Keratinocyte (primary cell): Measurements from ENCODE around the gene NAALADL2. TPM values are rescaled to one million over a fixed set of nuclear protein-coding genes. Genes with fewer than 3 reads are reported as not detected.
"Not testable (repeated sequence)": the region's sequence is repeated elsewhere in the genome, so short reads cannot be mapped to it uniquely, and the experiment has no call there.

Experiments used
- DNase-seq: peaks from one replicate; pipeline ENCODE4 v3.0.0-alpha.2; 2011; ENCODE audit warnings: low read depth, missing footprints, low spot score
- FAIRE-seq: peaks from 2 replicates; lab custom pipeline; 2011; peaks lifted over from hg19 to GRCh38; lab: Jason Lieb, UNC
- H2AFZ ChIP-seq: 2 replicates; pipeline ENCODE4 v1.6.0; 2012; ENCODE audit warnings: low read length, control low read depth, inconsistent platforms; ENCODE audit not compliant: control insufficient read depth
- H3K27ac ChIP-seq: 2 replicates; pipeline ENCODE4 v1.5.1; 2011; ENCODE audit warnings: low read length; ENCODE audit not compliant: control insufficient read depth, insufficient read depth
- H3K27me3 ChIP-seq: 3 replicates; pipeline ENCODE4 v1.6.0; 2011; ENCODE audit warnings: low read length; ENCODE audit not compliant: control insufficient read depth, insufficient read depth; ENCODE audit errors: extremely low read depth
- H3K36me3 ChIP-seq, 2 experiments: 2 replicates in 1 of 2; 3 replicates in 1 of 2; pipeline ENCODE4 v1.5.1; 2011; ENCODE audit warnings: low read length in 2 of 2, mild to moderate bottlenecking in 1 of 2; ENCODE audit not compliant: control insufficient read depth in 2 of 2, insufficient read depth in 2 of 2; ENCODE audit errors: extremely low read depth in 1 of 2
- H3K4me1 ChIP-seq: 3 replicates; pipeline ENCODE4 v1.5.1; 2011; ENCODE audit warnings: low read length; ENCODE audit not compliant: control insufficient read depth, insufficient read depth; ENCODE audit errors: extremely low read depth
- H3K4me2 ChIP-seq: 3 replicates; pipeline ENCODE4 v1.6.0; 2011; ENCODE audit warnings: low read depth, low read length; ENCODE audit not compliant: control insufficient read depth, insufficient read depth; ENCODE audit errors: extremely low read depth
- H3K4me3 ChIP-seq, 3 experiments: fragments of 200-600 bp in 1 of 3; sonication (generic) in 1 of 3; 2 replicates in 2 of 3; 3 replicates in 1 of 3; pipeline ENCODE4 v1.5.1; 2011 to 2016; ENCODE audit warnings: low read length in 3 of 3, mild to moderate bottlenecking in 3 of 3, control low read depth in 2 of 3, inconsistent platforms in 1 of 3, low read depth in 1 of 3, mixed read lengths in 1 of 3, mixed run types in 1 of 3, moderate library complexity in 1 of 3; ENCODE audit not compliant: control insufficient read depth in 2 of 3, insufficient read depth in 2 of 3; ENCODE audit errors: extremely low read depth in 1 of 3
- H3K79me2 ChIP-seq: 2 replicates; pipeline ENCODE4 v1.6.0; 2012; ENCODE audit warnings: low read length; ENCODE audit not compliant: control insufficient read depth, insufficient read depth
- H3K9ac ChIP-seq: 3 replicates; pipeline ENCODE4 v1.6.0; 2011; ENCODE audit warnings: low read length; ENCODE audit not compliant: control insufficient read depth, insufficient read depth; ENCODE audit errors: extremely low read depth
- H3K9me1 ChIP-seq: 3 replicates; pipeline ENCODE4 v1.6.0; 2011; ENCODE audit warnings: low read length; ENCODE audit not compliant: control insufficient read depth, insufficient read depth; ENCODE audit errors: extremely low read depth
- H3K9me3 ChIP-seq: 2 replicates; pipeline ENCODE4 v1.5.1; 2012; ENCODE audit warnings: low read depth, low read length; ENCODE audit not compliant: control insufficient read depth
- H4K20me1 ChIP-seq: 3 replicates; pipeline ENCODE4 v1.6.0; 2011; ENCODE audit warnings: low read length; ENCODE audit not compliant: control insufficient read depth, insufficient read depth; ENCODE audit errors: extremely low read depth
- CTCF ChIP-seq, 3 experiments: IDR thresholded peaks in 1 of 3; conservative IDR thresholded peaks in 1 of 3; optimal IDR thresholded peaks in 1 of 3; 2 replicates in 2 of 3; 3 replicates in 1 of 3; pipeline versions ENCODE3 to v1.5.1; 2011; ENCODE audit warnings: low read length in 3 of 3, mild to moderate bottlenecking in 3 of 3, moderate library complexity in 2 of 3, control low read depth in 1 of 3, inconsistent platforms in 1 of 3; ENCODE audit not compliant: insufficient read depth in 2 of 3; ENCODE audit errors: extremely low read depth in 1 of 3
- EZH2 ChIP-seq: IDR thresholded peaks from one replicate; pipeline ENCODE4 v1.6.1; 2012; ENCODE audit warnings: inconsistent platforms, mild to moderate bottlenecking, low read length, moderate library complexity
- dilution Hi-C: fragments of 300-500 bp; cut with MboI; formaldehyde crosslinking; loops from one replicate; pipeline ENCODE4 v1.7.0; 2020; ENCODE audit warnings: low sequenced_read_pairs; ENCODE audit not compliant: extremely low pct_ligation_motif_present
- polyA plus RNA-seq, 5 experiments: library from polyadenylated mRNA; depleted of rRNA in 3 of 5; stranded (reverse) in 3 of 5; stranded (forward) in 1 of 5; unstranded in 1 of 5; fragments of >200 nt; gene quantifications; 1 replicate in 1 of 5; 2 replicates in 3 of 5; 3 replicates in 1 of 5; pipeline versions ENCODE4 v1.2.1 to v1.2.3, GENCODE V29; 2011 to 2012; ENCODE audit warnings: missing spikeins in 2 of 5, low read depth in 1 of 5, low replicate concordance in 1 of 5

Gene NAALADL2
- polyA plus RNA-seq, 1 donor (not counting 4 experiments of a cell fraction or from before 2014, with no cell fraction given) = 0.75 TPM

- TF ChIP-seq EZH2 = no peak
- no peak for TF ChIP-seq CTCF (optimal IDR thresholded peaks at IDR 0.05 in 1 of 3, IDR thresholded peaks at IDR 0.05 in 1 of 3, conservative IDR thresholded peaks at IDR 0.05 in 1 of 3; ENCODE audit: extremely low read depth in 1 of 3, insufficient read depth in 2 of 3, low read length in 3 of 3)
- Histone ChIP-seq H3K4me1 (no peaks in the 10 kb centered on the region), H3K27me3 (no peaks in the 10 kb centered on the region), H2AFZ (no peak overlapping the region), H4K20me1 (no peaks in the 10 kb centered on the region), H3K27ac (no peak overlapping the region), H3K36me3 (no peaks in the 10 kb centered on the region), H3K9me3 (no peaks in the 10 kb centered on the region), H3K79me2 (no peaks in the 10 kb centered on the region), H3K4me3 (no peak overlapping the region), H3K9ac (no peak overlapping the region), H3K4me2 (no peak overlapping the region), H3K9me1 (no peaks in the 10 kb centered on the region)
- dilution Hi-C loops = no loop called here
- DNase-seq (no peak), FAIRE-seq (no peak)
Measured at GRCh38 chr3:175422744-175423143, 563.6 kb downstream of the NAALADL2 start.

- dilution Hi-C loops = not testable (repeated sequence)
Measured at GRCh38 chr3:175423848-175424247, 564.7 kb downstream of the NAALADL2 start.

GRCh38 chr3:175426805-175427204 lies 567.7 kb downstream of the NAALADL2 start:
- H3K36me3 ChIP-seq = no peaks in the 10 kb centered on the region
- TF ChIP-seq CTCF (optimal IDR thresholded peaks at IDR 0.05 in 1 of 3, IDR thresholded peaks at IDR 0.05 in 1 of 3, conservative IDR thresholded peaks at IDR 0.05 in 1 of 3; ENCODE audit: extremely low read depth in 1 of 3, insufficient read depth in 2 of 3, low read length in 3 of 3) = no peak
- no peaks in the 10 kb centered on the region for H3K4me1 ChIP-seq
- no peak overlapping the region for H3K27ac ChIP-seq
- dilution Hi-C loops = no loop called here
- H3K9me1 ChIP-seq = no peaks in the 10 kb centered on the region
- no peaks in the 10 kb centered on the region for H3K9me3 ChIP-seq
- no peak overlapping the region for H3K9ac ChIP-seq
- DNase-seq (no peak), FAIRE-seq (peak; percentile 58)
- H3K27me3 ChIP-seq = no peaks in the 10 kb centered on the region
- no peaks in the 10 kb centered on the region for H3K79me2 ChIP-seq
- H4K20me1 ChIP-seq = no peaks in the 10 kb centered on the region
- no peak overlapping the region for H2AFZ ChIP-seq
- no peak overlapping the region for H3K4me3 ChIP-seq
- H3K4me2 ChIP-seq = no peak overlapping the region

More at GRCh38 chr3:175423848-175424247, 564.7 kb downstream of the NAALADL2 start:
- not testable (repeated sequence) for H3K27me3 ChIP-seq, H2AFZ ChIP-seq, H3K9me3 ChIP-seq, H3K27ac ChIP-seq, H3K79me2 ChIP-seq, H3K4me3 ChIP-seq, H3K4me2 ChIP-seq, H3K36me3 ChIP-seq, H3K9me1 ChIP-seq, H3K9ac ChIP-seq, FAIRE-seq, H4K20me1 ChIP-seq, DNase-seq, H3K4me1 ChIP-seq
